Gastroesophageal sphincter (tissue), 4 donors: ENCODE data around the gene PMP22. TPM values are rescaled to one million over a fixed set of nuclear protein-coding genes. Genes with fewer than 3 reads are reported as not detected.

ENCODE experiments used
- ATAC-seq: fragments of 150-250 bp; one replicate; pipeline ENCODE4 v1.9.1; 2016; ENCODE audit warnings: mild to moderate bottlenecking, moderate library complexity
- H3K27ac ChIP-seq, 4 donors: fragments of 200-600 bp; sonication (generic) in 3 of 4; 1 replicate in 3 of 4; 2 replicates in 1 of 4; pipeline ENCODE4 v1.5.1; 2016 to 2019
- H3K27me3 ChIP-seq: fragments of 200-600 bp; sonication (generic); one replicate; pipeline ENCODE4 v1.5.1; 2019
- H3K36me3 ChIP-seq, 2 donors: fragments of 200-600 bp; sonication (generic); one replicate each; pipeline ENCODE4 v1.5.1; 2019; ENCODE audit warnings: control low read depth in 1 of 2
- H3K4me1 ChIP-seq, 3 donors: fragments of 200-600 bp; sonication (generic); 1 replicate in 2 of 3; 2 replicates in 1 of 3; pipeline ENCODE4 v1.5.1; 2016 to 2019; ENCODE audit warnings: control low read depth in 2 of 3
- H3K4me3 ChIP-seq, 2 donors: fragments of 200-600 bp; sonication (generic); one replicate each; pipeline ENCODE4 v1.5.1; 2019; ENCODE audit warnings: mild to moderate bottlenecking in 1 of 2, moderate library complexity in 1 of 2
- H3K9me3 ChIP-seq, 3 donors: fragments of 200-600 bp; sonication (generic); one replicate each; pipeline ENCODE4 v1.5.1; 2017 to 2019; ENCODE audit warnings: control low read depth in 2 of 3
- EP300 ChIP-seq: sonication (generic); formaldehyde crosslinking; IDR thresholded peaks from one replicate; pipeline ENCODE4 v1.6.1; 2017; ENCODE audit warnings: antibody characterized with exemption, mild to moderate bottlenecking
- POLR2A ChIP-seq, 2 donors: fragments of 450-650 bp; IDR thresholded peaks; one replicate each; pipeline ENCODE4 v1.6.1; 2017; ENCODE audit warnings: antibody characterized with exemption in 2 of 2, mild to moderate bottlenecking in 2 of 2, moderate library complexity in 1 of 2
- POLR2AphosphoS5 ChIP-seq: sonication (generic); formaldehyde crosslinking; IDR thresholded peaks from one replicate; pipeline ENCODE4 v1.6.1; 2017; ENCODE audit warnings: antibody characterized with exemption
- WGBS, 2 donors: methylation state at CpG; one replicate each; pipeline ENCODE4 v1.1.5; 2018; ENCODE audit warnings: low coverage in 1 of 2; 5-methylcytosine and 5-hydroxymethylcytosine counted together
- total RNA-seq, 4 donors: library from RNA; depleted of rRNA; stranded (reverse); fragments of >200 nt; gene quantifications; one replicate each; pipeline ENCODE4 v1.1.0, GENCODE V29; 2016
- TF ChIP-seq, protein P1 (sequence below), 4 experiments: fragments of 200-600 bp in 2 of 4; fragments of 450-650 bp in 2 of 4; sonication (generic) in 1 of 4; IDR thresholded peaks; one replicate each; pipeline ENCODE4 v1.5.1; 2017 to 2019; ENCODE audit warnings: antibody characterized with exemption in 4 of 4, mild to moderate bottlenecking in 2 of 4, moderate library complexity in 2 of 4

The PMP22 gene
- total RNA-seq, 4 donors from 2014 or later: 145 to 268 (median 242) TPM

DNA sequence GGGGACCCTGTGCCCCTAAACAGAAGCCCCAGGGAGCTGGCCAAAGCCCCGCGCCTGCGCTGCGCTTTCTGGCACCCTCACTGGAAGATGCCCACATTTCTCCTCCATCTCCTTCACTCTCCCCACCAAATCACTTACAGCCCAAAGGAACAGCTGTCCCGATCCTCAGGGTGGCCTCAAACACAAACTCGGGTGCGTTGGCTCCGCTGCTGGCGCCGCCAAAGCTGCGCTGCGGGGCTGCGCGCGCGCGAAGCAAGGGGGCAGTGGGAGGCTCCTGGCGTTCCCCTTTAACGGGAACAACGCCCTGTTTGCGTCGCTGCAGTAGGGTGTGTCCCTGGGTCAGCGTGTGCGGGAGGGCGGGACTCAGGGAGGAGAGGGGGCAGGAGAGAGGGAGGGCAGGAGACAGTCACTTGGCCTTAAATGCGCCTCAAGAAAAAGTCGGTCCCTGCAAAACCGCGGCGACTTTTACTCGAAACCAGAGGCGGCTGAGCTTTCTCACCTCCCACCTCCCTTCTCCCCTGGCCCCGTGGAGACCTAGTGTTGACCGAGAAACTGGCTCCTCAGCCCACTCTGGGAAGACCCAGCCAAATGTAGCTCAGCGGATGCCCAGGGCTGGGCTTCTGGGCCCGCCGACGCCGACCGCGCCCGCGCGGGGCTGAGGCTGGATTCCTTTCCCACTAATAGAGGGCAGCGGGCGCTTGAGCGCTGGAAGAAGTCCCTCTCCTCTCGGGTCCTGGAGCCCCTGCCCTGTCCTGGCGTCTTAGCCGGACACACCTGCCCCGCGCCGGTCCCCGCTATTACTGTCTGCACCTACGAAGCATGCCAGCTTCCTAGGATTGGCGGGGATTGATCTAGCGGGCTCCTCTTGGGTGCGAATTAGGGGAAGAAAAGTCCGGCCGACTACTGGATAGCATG lies 2.6 kb downstream of the PMP22 start:
- Histone ChIP-seq H3K4me3 (peak overlapping the region; percentile 62 to 70), H3K27me3 (no peaks in the 10 kb centered on the region), H3K27ac (peak overlapping the region; percentile 92 to 98 (median 96)), H3K36me3 (peaks cover 0 to 20% of the 10 kb centered on the region in 2 donors), H3K4me1 (peaks cover 8 to 60% (median 11%) of the 10 kb centered on the region in 3 donors), H3K9me3 (no peaks in the 10 kb centered on the region)
- 0 to 5% methylated on average over 3 to 7 of the region's 60 CpGs for WGBS, 2 donors
- ATAC-seq: peak; percentile 86
- TF ChIP-seq, protein P1, sequence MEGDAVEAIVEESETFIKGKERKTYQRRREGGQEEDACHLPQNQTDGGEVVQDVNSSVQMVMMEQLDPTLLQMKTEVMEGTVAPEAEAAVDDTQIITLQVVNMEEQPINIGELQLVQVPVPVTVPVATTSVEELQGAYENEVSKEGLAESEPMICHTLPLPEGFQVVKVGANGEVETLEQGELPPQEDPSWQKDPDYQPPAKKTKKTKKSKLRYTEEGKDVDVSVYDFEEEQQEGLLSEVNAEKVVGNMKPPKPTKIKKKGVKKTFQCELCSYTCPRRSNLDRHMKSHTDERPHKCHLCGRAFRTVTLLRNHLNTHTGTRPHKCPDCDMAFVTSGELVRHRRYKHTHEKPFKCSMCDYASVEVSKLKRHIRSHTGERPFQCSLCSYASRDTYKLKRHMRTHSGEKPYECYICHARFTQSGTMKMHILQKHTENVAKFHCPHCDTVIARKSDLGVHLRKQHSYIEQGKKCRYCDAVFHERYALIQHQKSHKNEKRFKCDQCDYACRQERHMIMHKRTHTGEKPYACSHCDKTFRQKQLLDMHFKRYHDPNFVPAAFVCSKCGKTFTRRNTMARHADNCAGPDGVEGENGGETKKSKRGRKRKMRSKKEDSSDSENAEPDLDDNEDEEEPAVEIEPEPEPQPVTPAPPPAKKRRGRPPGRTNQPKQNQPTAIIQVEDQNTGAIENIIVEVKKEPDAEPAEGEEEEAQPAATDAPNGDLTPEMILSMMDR (IDR thresholded peaks at IDR 0.05): peak in 3 of 4 experiments; percentile 6 to 73 (median 9)
- TF ChIP-seq EP300: no peak
- peak; percentile 91 for TF ChIP-seq POLR2A (IDR thresholded peaks at IDR 0.05)
- TF ChIP-seq POLR2AphosphoS5: peak; percentile 99

DNA sequence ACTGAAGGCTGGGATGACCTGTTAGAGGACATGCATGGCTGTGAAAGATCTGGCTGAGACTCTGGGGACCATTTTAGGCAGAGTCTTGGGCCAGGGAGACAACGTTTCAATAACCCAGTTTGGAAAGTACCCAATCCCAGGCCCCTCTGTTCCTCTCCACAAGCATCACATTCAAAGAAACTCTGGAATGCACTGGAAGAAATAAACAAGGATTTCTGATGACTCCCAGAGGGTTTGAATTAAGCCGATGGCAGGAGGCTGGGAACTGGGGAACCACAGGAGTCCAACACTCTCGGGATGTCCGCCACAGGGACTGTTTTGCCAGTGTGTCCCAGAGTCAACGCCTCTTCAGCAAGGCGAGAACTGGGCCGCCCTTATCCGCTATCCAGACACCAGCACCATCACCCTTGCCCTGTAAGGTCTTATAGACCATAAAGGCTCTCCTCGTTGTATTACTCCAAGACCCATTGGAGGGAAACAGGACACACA lies 3.3 kb downstream of the PMP22 start:
- H3K4me1 ChIP-seq: peaks cover 10 to 68% (median 17%) of the 10 kb centered on the region in 3 donors
- ATAC-seq: no peak
- no peak for TF ChIP-seq EP300
- TF ChIP-seq POLR2AphosphoS5: no peak
- TF ChIP-seq, protein P1 (IDR thresholded peaks at IDR 0.05): no peak
- TF ChIP-seq POLR2A (IDR thresholded peaks at IDR 0.05): no peak
- peaks cover 0 to 25% of the 10 kb centered on the region in 2 donors for H3K36me3 ChIP-seq
- H3K4me3 ChIP-seq: peak overlapping the region; percentile 62 to 70
- no peaks in the 10 kb centered on the region for H3K9me3 ChIP-seq
- H3K27me3 ChIP-seq: no peaks in the 10 kb centered on the region
- H3K27ac ChIP-seq: peak overlapping the region; percentile 92 to 98 (median 96)
- WGBS, 2 donors: 0% methylated on average over 1 to 5 of the region's 9 CpGs

DNA sequence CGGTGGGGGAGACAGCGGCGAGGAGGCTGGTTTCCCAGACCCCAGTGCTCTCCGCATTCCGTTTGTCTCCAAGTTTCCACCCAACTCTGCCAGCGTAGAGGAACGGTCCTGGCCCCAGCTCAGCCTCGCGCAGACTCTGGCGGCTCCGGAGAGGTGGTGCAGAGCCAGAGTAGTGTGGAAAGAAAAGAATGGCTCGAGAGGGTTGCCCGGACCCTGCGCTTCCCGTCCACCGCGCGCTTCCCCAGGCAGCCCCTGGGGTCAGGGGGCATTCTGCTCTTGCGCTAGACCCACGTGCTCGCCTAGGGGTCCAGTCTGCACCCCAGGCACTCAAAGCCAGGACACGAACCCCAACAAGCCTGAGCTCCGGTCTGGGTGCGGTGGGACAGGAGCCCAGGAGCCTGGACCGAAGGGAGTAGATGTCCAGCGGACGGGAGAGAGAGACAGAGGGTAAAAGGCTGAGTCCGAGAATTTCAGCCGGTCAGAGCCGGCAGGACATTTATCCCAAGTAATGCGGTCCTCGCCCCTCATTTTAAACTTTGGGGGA lies 3.8 kb downstream of the PMP22 start:
- WGBS, 2 donors: 0% methylated on average over 8 of the region's 32 CpGs; no CpG with 5 or more reads in 1 of the 2 donors
- H3K36me3 ChIP-seq: peaks cover 0 to 31% of the 10 kb centered on the region in 2 donors
- peaks cover 13 to 73% (median 22%) of the 10 kb centered on the region in 3 donors for H3K4me1 ChIP-seq
- peak overlapping the region; percentile 62 to 70 for H3K4me3 ChIP-seq
- peak; percentile 28 for ATAC-seq
- no peaks in the 10 kb centered on the region for H3K9me3 ChIP-seq
- no peaks in the 10 kb centered on the region for H3K27me3 ChIP-seq
- peak overlapping the region; percentile 92 to 98 (median 96) for H3K27ac ChIP-seq
- TF ChIP-seq POLR2A (IDR thresholded peaks at IDR 0.05): no peak
- peak; percentile 2 for TF ChIP-seq POLR2AphosphoS5
- TF ChIP-seq EP300: no peak
- TF ChIP-seq, protein P1 (IDR thresholded peaks at IDR 0.05): peak in 2 of 4 experiments; percentile 36 to 60

DNA sequence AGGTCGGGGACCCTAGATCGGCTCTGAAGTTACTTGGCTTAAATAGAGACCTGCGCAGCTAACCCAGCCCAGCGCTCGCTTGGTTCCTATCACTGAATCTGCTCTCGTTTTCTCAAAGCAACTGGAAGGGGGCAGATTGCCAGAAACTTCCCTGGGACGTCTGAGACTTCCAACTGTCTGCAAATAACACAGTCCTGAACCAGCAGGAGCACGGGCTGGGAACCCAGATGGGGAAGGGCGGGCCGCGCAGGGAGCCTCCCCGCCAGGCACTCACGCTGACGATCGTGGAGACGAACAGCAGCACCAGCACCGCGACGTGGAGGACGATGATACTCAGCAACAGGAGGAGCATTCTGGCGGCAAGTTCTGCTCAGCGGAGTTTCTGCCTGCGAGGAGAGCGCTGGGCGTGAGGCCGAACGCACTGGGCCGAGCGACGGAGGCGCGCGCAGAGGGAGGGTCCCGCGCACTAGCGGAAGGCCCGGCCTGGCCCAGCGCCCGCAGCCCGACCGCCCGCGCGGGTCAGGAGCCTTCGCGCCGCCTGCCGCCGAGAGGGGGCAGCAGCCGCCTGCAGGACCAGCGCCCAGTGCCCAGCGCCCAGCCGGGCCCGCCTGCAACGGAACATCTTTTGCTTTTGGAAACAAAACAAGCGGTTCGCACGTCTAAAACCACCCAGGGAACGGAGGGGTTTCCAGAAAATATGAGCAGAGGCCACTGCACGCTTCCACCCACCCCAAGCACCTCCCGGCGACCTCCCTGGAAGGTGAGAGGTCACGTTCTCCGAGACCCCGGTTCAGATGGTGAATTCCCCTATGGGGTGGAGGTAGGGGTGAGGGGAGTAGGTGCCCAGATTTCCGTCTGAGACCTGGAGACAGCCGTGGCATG lies 4.5 kb downstream of the PMP22 start:
- Histone ChIP-seq H3K27ac (peak overlapping the region; percentile 92 to 98 (median 96)), H3K27me3 (no peaks in the 10 kb centered on the region), H3K4me1 (peaks cover 13 to 76% (median 29%) of the 10 kb centered on the region in 3 donors), H3K4me3 (peak overlapping the region; percentile 62 to 70), H3K36me3 (peaks cover 0 to 38% of the 10 kb centered on the region in 2 donors), H3K9me3 (no peaks in the 10 kb centered on the region)
- WGBS, 2 donors: 3% methylated on average over 6 to 7 of the region's 67 CpGs
- TF ChIP-seq EP300 (no peak), POLR2AphosphoS5 (peak; percentile 58), POLR2A (IDR thresholded peaks at IDR 0.05) (peak; percentile 27 to 59)
- TF ChIP-seq, protein P1 (IDR thresholded peaks at IDR 0.05): peak; percentile 62 to 98 (median 94)
- peak; percentile 74 for ATAC-seq
